ENCODE results near the gene CD8B2.
"Not testable (repeated sequence)": the region's sequence is repeated elsewhere in the genome, so short reads cannot be mapped to it uniquely, and the experiment has no call there.

CD8B2 gene

GRCh38 chr2:106513391-106513790 lies 26.2 kb downstream of the CD8B2 start:
- H3K79me2 ChIP-seq (ENCODE audit: insufficient read depth, low read length); H3K4me1 ChIP-seq (ENCODE audit: insufficient read depth, low read length, severe bottlenecking); H3K36me3 ChIP-seq (ENCODE audit: insufficient read depth, low read length); H3F3A ChIP-seq (ENCODE audit: insufficient read depth, low read length); H3K4me3 ChIP-seq (ENCODE audit: low read depth, low read length, poor library complexity, severe bottlenecking); H4K20me1 ChIP-seq (ENCODE audit: insufficient read depth, low read length); H3K27me3 ChIP-seq (ENCODE audit: insufficient read depth, low read length); H3K9me3 ChIP-seq (ENCODE audit: low read length); H3K4me2 ChIP-seq (ENCODE audit: low read length); H2AFZ ChIP-seq (ENCODE audit: low read length); H3K9me2 ChIP-seq (ENCODE audit: low read depth, low read length); H3K9ac ChIP-seq (ENCODE audit: low read length): not testable (repeated sequence)
- peak overlapping the region; percentile 40 for H3K27ac ChIP-seq (ENCODE audit: low read depth, low read length, poor library complexity, severe bottlenecking)

GRCh38 chr2:106514827-106515226 lies 27.7 kb downstream of the CD8B2 start:
- not testable (repeated sequence) for H3K9ac ChIP-seq (ENCODE audit: low read length); H3K27me3 ChIP-seq (ENCODE audit: insufficient read depth, low read length); H3K36me3 ChIP-seq (ENCODE audit: insufficient read depth, low read length)

GRCh38 chr2:106516436-106516835 lies 29.3 kb downstream of the CD8B2 start:
- Histone ChIP-seq H3F3A (ENCODE audit: insufficient read depth, low read length) (no peaks in the 10 kb centered on the region), H3K27me3 (ENCODE audit: insufficient read depth, low read length) (no peaks in the 10 kb centered on the region), H3K9me2 (ENCODE audit: low read depth, low read length) (no peaks in the 10 kb centered on the region), H3K27ac (ENCODE audit: low read depth, low read length, poor library complexity, severe bottlenecking) (no peak overlapping the region), H3K4me2 (ENCODE audit: low read length) (no peak overlapping the region), H4K20me1 (ENCODE audit: insufficient read depth, low read length) (no peaks in the 10 kb centered on the region), H3K36me3 (ENCODE audit: insufficient read depth, low read length) (no peaks in the 10 kb centered on the region), H3K79me2 (ENCODE audit: insufficient read depth, low read length) (no peaks in the 10 kb centered on the region), H3K9ac (ENCODE audit: low read length) (no peak overlapping the region), H2AFZ (ENCODE audit: low read length) (no peak overlapping the region), H3K4me1 (ENCODE audit: insufficient read depth, low read length, severe bottlenecking) (peaks cover 3% of the 10 kb centered on the region), H3K4me3 (ENCODE audit: low read depth, low read length, poor library complexity, severe bottlenecking) (no peak overlapping the region), H3K9me3 (ENCODE audit: low read length) (no peaks in the 10 kb centered on the region)
- TF ChIP-seq CTCF (IDR thresholded peaks at IDR 0.05; ENCODE audit: low read length) (no peak), EZH2 (IDR thresholded peaks at IDR 0.05; ENCODE audit: borderline replicate concordance, low read length) (no peak)

More at GRCh38 chr2:106514827-106515226, 27.7 kb downstream of the CD8B2 start:
- not testable (repeated sequence) for H2AFZ ChIP-seq (ENCODE audit: low read length); H4K20me1 ChIP-seq (ENCODE audit: insufficient read depth, low read length); H3K4me2 ChIP-seq (ENCODE audit: low read length); H3F3A ChIP-seq (ENCODE audit: insufficient read depth, low read length); H3K4me3 ChIP-seq (ENCODE audit: low read depth, low read length, poor library complexity, severe bottlenecking); H3K9me3 ChIP-seq (ENCODE audit: low read length); H3K9me2 ChIP-seq (ENCODE audit: low read depth, low read length); H3K79me2 ChIP-seq (ENCODE audit: insufficient read depth, low read length); H3K4me1 ChIP-seq (ENCODE audit: insufficient read depth, low read length, severe bottlenecking)
- peak overlapping the region; percentile 64 for H3K27ac ChIP-seq (ENCODE audit: low read depth, low read length, poor library complexity, severe bottlenecking)

GRCh38 chr2:106516864-106517263 lies 29.7 kb downstream of the CD8B2 start:
- Histone ChIP-seq H4K20me1 (ENCODE audit: insufficient read depth, low read length) (no peaks in the 10 kb centered on the region), H3K79me2 (ENCODE audit: insufficient read depth, low read length) (no peaks in the 10 kb centered on the region), H3K9ac (ENCODE audit: low read length) (no peak overlapping the region), H3K36me3 (ENCODE audit: insufficient read depth, low read length) (no peaks in the 10 kb centered on the region), H3K27me3 (ENCODE audit: insufficient read depth, low read length) (no peaks in the 10 kb centered on the region), H3K27ac (ENCODE audit: low read depth, low read length, poor library complexity, severe bottlenecking) (no peak overlapping the region), H3F3A (ENCODE audit: insufficient read depth, low read length) (no peaks in the 10 kb centered on the region), H3K4me1 (ENCODE audit: insufficient read depth, low read length, severe bottlenecking) (peaks cover 3% of the 10 kb centered on the region), H3K4me2 (ENCODE audit: low read length) (no peak overlapping the region), H3K9me3 (ENCODE audit: low read length) (no peaks in the 10 kb centered on the region), H2AFZ (ENCODE audit: low read length) (no peak overlapping the region), H3K9me2 (ENCODE audit: low read depth, low read length) (no peaks in the 10 kb centered on the region), H3K4me3 (ENCODE audit: low read depth, low read length, poor library complexity, severe bottlenecking) (no peak overlapping the region)
- TF ChIP-seq CTCF (IDR thresholded peaks at IDR 0.05; ENCODE audit: low read length) (no peak), EZH2 (IDR thresholded peaks at IDR 0.05; ENCODE audit: borderline replicate concordance, low read length) (no peak)
